Ovary (tissue), 9 donors: Measurements from ENCODE around the gene RAC2. TPM values are rescaled to one million over a fixed set of nuclear protein-coding genes. Genes with fewer than 3 reads are reported as not detected.

Experiments used
- DNase-seq, 5 donors: peaks; one replicate each; pipeline ENCODE4 v3.0.0-alpha.2; 2019 to 2020
- H3K27ac ChIP-seq, 2 donors: fragments of 200-600 bp; one replicate each; pipeline versions ENCODE4 v1.5.1 to v1.8.0; 2019 to 2022
- H3K27me3 ChIP-seq: fragments of 200-600 bp; one replicate; pipeline ENCODE4 v1.8.0; 2022
- H3K36me3 ChIP-seq: fragments of 200-600 bp; sonication (generic); one replicate; pipeline ENCODE4 v1.5.1; 2019
- H3K4me1 ChIP-seq: one replicate; pipeline ENCODE4 v1.8.1; 2013; ENCODE audit warnings: mild to moderate bottlenecking, moderate library complexity; ENCODE audit not compliant: insufficient read depth
- H3K4me3 ChIP-seq: fragments of 200-600 bp; sonication (generic); one replicate; pipeline ENCODE4 v1.5.1; 2017
- H3K9me3 ChIP-seq, 2 donors: fragments of 200-600 bp in 1 of 2; sonication (generic) in 1 of 2; one replicate each; pipeline versions ENCODE4 v1.5.1 to v1.8.1; 2013 to 2019; ENCODE audit warnings: mild to moderate bottlenecking in 1 of 2, moderate library complexity in 1 of 2
- EP300 ChIP-seq: sonication (generic); formaldehyde crosslinking; IDR thresholded peaks from one replicate; pipeline ENCODE4 v1.6.1; 2017; ENCODE audit warnings: antibody characterized with exemption
- POLR2A ChIP-seq: fragments of 450-650 bp; IDR thresholded peaks from one replicate; pipeline ENCODE4 v1.6.1; 2017; ENCODE audit warnings: antibody characterized with exemption, mild to moderate bottlenecking, moderate library complexity
- WGBS, 3 donors: extraction: QIAGEN DNeasy Blood & Tissue Kit in 1 of 3; methylation state at CpG; one replicate each; pipeline versions ENCODE4 v1.1.5 to v1.1.7; 2013 to 2017; 5-methylcytosine and 5-hydroxymethylcytosine counted together
- intact Hi-C, 4 donors: fragments of 100-400 bp; cut with DNase I; formaldehyde crosslinking; loops; one replicate each; pipeline versions ENCODE4 v1.11.0 to v1.15.1; 2022 to 2023
- polyA plus RNA-seq, 2 donors: library from polyadenylated mRNA; stranded (reverse); fragments of 200-250 nt in 1 of 2; fragments of 350-450 nt in 1 of 2; fragmentation: Illumina TruSeq in 1 of 2; extraction: RNeasy Lipid Tissue Mini Kit (QIAGEN cat#74804) in 1 of 2; gene quantifications; one replicate each; pipeline ENCODE4 v1.2.3, GENCODE V29; 2013 to 2014
- total RNA-seq, 7 donors: library from RNA; depleted of rRNA in 2 of 7; stranded (reverse); fragments of >200 nt in 2 of 7; fragmentation: NEBNext Ultra II Directional in 3 of 7; extraction: Animal tissue kit (Norgen Biotek cat#: 25700) in 3 of 7; gene quantifications; one replicate each; pipeline versions ENCODE4 v1.1.0 to v1.2.4, GENCODE V29; 2016 to 2023
- TF ChIP-seq, protein P1 (sequence below), 3 donors: fragments of 450-650 bp in 2 of 3; fragments of 200-600 bp in 1 of 3; IDR thresholded peaks; one replicate each; pipeline versions ENCODE4 v1.5.1 to v1.8.0; 2016 to 2022; ENCODE audit warnings: antibody characterized with exemption in 3 of 3, mild to moderate bottlenecking in 1 of 3
- donor health status: DM: no; HTN: no; CAD: no; lungs with moderate emphysema.
- donor health status: DM: no; HTN: no; CAD: no.
- donor health status: Bipolar disorder and iron deficiency.
- donor health status: DM: yes; HTN: yes; CAD: no.
- donor health status: DM: no; HTN: no; CAD: no.
- donor health status: DM: yes; HTN: yes; CAD: no.

Gene RAC2
- total and polyA plus RNA-seq, 9 donors, result 2.3 to 18.4 (median 6.0) TPM

DNA sequence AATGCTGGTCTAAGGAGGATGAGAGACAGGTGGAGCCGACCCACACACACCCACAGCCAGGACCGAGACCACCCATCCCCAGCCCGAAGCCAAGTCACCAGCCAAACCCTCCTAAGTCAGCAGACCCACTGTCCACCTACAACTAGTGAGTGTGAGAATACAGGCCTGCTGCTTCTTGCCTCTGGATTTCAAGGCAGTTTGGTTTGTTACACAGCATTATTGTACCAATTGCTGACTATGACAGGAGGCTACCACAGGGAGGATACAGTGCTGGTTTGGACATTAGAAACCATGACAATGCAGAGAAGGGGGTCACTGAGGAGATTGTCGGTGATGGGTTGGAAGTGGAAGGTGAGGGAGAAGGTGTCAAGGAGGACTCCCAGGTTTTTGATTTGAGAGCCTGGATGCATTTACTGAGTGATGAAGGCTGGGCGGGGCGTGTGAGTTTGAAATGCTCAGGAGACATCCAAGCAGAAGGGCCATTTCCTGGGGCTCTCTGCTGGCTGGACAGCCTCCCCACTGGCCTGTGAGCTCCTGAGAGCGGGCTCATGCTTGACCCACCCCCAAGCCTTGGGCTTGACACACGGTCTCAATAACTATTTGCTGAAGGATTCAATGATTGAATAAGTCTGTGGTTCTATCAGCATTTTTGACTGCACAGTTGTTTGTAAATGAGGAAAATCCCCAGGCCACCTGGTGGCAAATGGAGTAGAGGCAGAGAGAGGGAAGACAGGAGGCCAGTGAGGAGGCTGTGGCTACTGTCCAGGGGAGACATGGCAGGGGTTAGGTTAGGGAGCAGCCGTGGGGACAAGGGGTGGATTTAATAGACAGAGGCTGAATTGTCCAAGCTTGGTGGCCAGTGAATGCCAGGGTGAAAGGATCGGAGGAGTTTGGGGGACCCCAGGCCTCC, 22.4 kb downstream of the RAC2 start:
- intact Hi-C loops, result no loop called here
- WGBS, 3 donors, result 89 to 92% (median 92%) methylated on average over 10 of the region's 10 CpGs
- H3K27me3 ChIP-seq, result no peaks in the 10 kb centered on the region
- TF ChIP-seq EP300 (no peak), POLR2A (no peak)
- TF ChIP-seq, protein P1, sequence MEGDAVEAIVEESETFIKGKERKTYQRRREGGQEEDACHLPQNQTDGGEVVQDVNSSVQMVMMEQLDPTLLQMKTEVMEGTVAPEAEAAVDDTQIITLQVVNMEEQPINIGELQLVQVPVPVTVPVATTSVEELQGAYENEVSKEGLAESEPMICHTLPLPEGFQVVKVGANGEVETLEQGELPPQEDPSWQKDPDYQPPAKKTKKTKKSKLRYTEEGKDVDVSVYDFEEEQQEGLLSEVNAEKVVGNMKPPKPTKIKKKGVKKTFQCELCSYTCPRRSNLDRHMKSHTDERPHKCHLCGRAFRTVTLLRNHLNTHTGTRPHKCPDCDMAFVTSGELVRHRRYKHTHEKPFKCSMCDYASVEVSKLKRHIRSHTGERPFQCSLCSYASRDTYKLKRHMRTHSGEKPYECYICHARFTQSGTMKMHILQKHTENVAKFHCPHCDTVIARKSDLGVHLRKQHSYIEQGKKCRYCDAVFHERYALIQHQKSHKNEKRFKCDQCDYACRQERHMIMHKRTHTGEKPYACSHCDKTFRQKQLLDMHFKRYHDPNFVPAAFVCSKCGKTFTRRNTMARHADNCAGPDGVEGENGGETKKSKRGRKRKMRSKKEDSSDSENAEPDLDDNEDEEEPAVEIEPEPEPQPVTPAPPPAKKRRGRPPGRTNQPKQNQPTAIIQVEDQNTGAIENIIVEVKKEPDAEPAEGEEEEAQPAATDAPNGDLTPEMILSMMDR (IDR thresholded peaks at IDR 0.05), result no peak
- no peak overlapping the region for H3K27ac ChIP-seq
- H3K9me3 ChIP-seq, result no peaks in the 10 kb centered on the region
- no peak overlapping the region for H3K4me3 ChIP-seq
- DNase-seq, result no peak
- no peaks in the 10 kb centered on the region for H3K36me3 ChIP-seq
- no peaks in the 10 kb centered on the region for H3K4me1 ChIP-seq

DNA sequence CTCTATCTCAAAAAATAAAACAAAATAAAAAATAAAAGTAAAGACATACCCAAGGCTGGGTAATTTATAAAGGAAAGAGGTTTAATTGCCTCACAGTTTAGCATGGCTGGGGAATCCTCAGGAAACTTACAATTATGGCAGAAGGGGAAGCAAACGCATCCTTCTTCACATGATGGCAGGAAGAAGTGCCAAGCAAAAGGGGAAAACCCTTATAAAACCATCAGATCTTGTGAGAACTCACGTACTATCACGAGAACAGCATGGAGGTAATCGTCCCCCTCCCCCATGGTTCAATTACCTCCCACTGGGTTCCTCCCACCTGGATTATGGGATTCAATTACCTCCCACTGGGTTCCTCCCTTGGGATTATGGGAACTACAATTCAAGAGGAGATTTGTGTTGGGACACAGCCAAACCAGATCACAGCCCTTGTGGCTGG, 23.5 kb downstream of the RAC2 start:
- no peaks in the 10 kb centered on the region for H3K9me3 ChIP-seq
- H3K4me1 ChIP-seq, result no peaks in the 10 kb centered on the region
- TF ChIP-seq POLR2A (no peak), EP300 (no peak)
- TF ChIP-seq, protein P1 (IDR thresholded peaks at IDR 0.05), result no peak
- no peaks in the 10 kb centered on the region for H3K27me3 ChIP-seq
- H3K36me3 ChIP-seq, result no peaks in the 10 kb centered on the region
- H3K27ac ChIP-seq, result no peak overlapping the region
- no peak for DNase-seq
- intact Hi-C loops, result no loop called here
- no peak overlapping the region for H3K4me3 ChIP-seq
- WGBS, 3 donors, result 65 to 84% (median 71%) methylated on average over 4 of the region's 4 CpGs

DNA sequence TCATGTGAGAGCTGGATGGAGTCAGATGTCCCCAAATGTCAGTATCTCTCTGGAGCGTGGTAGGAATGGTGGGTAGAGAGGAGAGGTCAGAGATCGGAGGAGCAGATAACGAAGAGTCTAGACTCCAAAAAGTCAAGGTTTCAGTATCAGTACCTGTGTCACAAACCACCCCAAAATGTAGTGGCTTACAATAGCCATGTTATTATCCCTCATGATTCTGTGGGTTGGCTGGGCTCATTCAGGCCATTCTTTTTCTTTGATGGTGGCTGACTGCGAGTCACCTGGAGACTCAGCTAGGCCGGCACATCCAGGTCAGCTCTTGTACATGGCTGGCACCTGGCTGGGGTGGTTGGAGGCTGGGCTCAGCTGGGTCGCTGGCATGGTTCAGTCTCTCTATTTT, 24.5 kb downstream of the RAC2 start:
- Histone ChIP-seq H3K27me3 (no peaks in the 10 kb centered on the region), H3K27ac (no peak overlapping the region), H3K36me3 (no peaks in the 10 kb centered on the region), H3K9me3 (no peaks in the 10 kb centered on the region), H3K4me3 (no peak overlapping the region), H3K4me1 (no peaks in the 10 kb centered on the region)
- DNase-seq, result no peak
- TF ChIP-seq POLR2A, result no peak
- TF ChIP-seq, protein P1 (IDR thresholded peaks at IDR 0.05), result no peak
- no peak for TF ChIP-seq EP300
- WGBS, 3 donors, result 86 to 90% (median 88%) methylated on average over 6 of the region's 6 CpGs
- intact Hi-C loops, result no loop called here

DNA sequence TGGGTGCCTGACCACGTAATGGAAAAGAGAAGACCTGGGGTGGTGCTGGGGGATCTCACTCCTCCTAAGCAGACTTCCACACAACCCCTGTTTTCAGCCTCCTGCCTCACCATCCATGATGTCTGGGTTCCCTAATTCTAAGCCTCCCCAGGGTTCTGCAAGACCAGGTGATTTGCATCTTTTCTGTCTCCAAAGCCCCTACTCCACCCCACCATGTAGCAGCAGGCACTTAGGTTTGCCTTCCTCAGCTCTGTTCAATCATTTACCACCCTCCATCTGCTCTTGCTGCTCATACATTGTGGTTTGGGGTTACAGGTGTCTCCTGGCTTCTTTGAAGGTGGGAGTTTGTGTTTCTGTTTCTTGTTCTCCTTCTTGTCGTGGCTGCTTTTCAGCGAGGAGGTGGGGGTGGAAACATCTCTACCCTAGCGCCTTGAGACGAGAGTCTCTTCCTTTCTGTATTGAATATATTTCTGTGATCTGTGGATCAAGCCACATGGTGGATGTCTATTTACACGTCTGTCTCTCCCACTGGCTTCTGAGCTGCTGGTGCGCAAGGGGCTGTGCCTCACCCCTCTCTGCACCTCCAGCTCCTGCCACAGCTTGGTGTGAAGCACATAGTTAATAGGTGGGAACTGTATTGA, 25.2 kb downstream of the RAC2 start:
- no peak overlapping the region for H3K27ac ChIP-seq
- intact Hi-C loops, result no loop called here
- no peak overlapping the region for H3K4me3 ChIP-seq
- no peaks in the 10 kb centered on the region for H3K9me3 ChIP-seq
- H3K4me1 ChIP-seq, result no peaks in the 10 kb centered on the region
- no peak for DNase-seq
- TF ChIP-seq, protein P1 (IDR thresholded peaks at IDR 0.05), result no peak
- TF ChIP-seq POLR2A (no peak), EP300 (no peak)
- H3K36me3 ChIP-seq, result no peaks in the 10 kb centered on the region
- WGBS, 3 donors, result 32 to 47% (median 38%) methylated on average over 7 of the region's 7 CpGs
- H3K27me3 ChIP-seq, result no peaks in the 10 kb centered on the region
